HepG2 (cell line): ENCODE measurements around the gene TMEM223. TPM values are rescaled to one million over a fixed set of nuclear protein-coding genes. Genes with fewer than 3 reads are reported as not detected.

Experiments used
- ATF6 ChIP-seq: sonication (generic); formaldehyde crosslinking; conservative IDR thresholded peaks from 2 replicates; pipeline ENCODE4 v1.4.0; 2020; ENCODE audit warnings: missing genetic modification reagents
- CSRNP1 ChIP-seq: sonication (generic); formaldehyde crosslinking; IDR thresholded peaks from 2 replicates; pipeline ENCODE4 v1.8.1; 2023; ENCODE audit warnings: mild to moderate bottlenecking, missing genetic modification reagents
- FOXK1 ChIP-seq: sonication (generic); formaldehyde crosslinking; IDR thresholded peaks from 2 replicates; pipeline ENCODE4 v1.4.0; 2020; ENCODE audit warnings: low read depth, missing genetic modification reagents, borderline replicate concordance
- KDM4B ChIP-seq: sonication (generic); formaldehyde crosslinking; IDR thresholded peaks from 2 replicates; pipeline ENCODE4 v1.4.0; 2020; ENCODE audit warnings: missing genetic modification reagents
- NR0B2 ChIP-seq: sonication (generic); formaldehyde crosslinking; IDR thresholded peaks from 2 replicates; pipeline ENCODE4 v1.4.0; 2020; ENCODE audit warnings: mild to moderate bottlenecking, missing genetic modification reagents
- SALL1 ChIP-seq: sonication (generic); formaldehyde crosslinking; IDR thresholded peaks from 2 replicates; pipeline ENCODE4 v1.8.0; 2022; ENCODE audit warnings: mild to moderate bottlenecking, missing genetic modification reagents
- ZBTB33 ChIP-seq: sonication (generic); formaldehyde crosslinking; IDR thresholded peaks from 2 replicates; pipeline ENCODE4 v1.4.0; 2020; ENCODE audit warnings: missing genetic modification reagents
- ZBTB4 ChIP-seq: sonication (generic); formaldehyde crosslinking; IDR thresholded peaks from 2 replicates; pipeline ENCODE4 v1.4.0; 2020; ENCODE audit warnings: missing genetic modification reagents, mild to moderate bottlenecking, borderline replicate concordance
- ZBTB49 ChIP-seq: sonication (generic); formaldehyde crosslinking; IDR thresholded peaks from 2 replicates; pipeline ENCODE4 v1.4.0; 2020; ENCODE audit warnings: missing genetic modification reagents, borderline replicate concordance
- ZFP1 ChIP-seq: IDR thresholded peaks from 2 replicates; pipeline ENCODE4 v1.6.1; 2016
- ZNF224 ChIP-seq: sonication (generic); formaldehyde crosslinking; IDR thresholded peaks from 2 replicates; pipeline ENCODE4 v1.5.0; 2020; ENCODE audit warnings: mild to moderate bottlenecking, missing genetic modification reagents
- ZNF468 ChIP-seq: sonication (generic); formaldehyde crosslinking; IDR thresholded peaks from 2 replicates; pipeline ENCODE4 v1.8.0; 2022; ENCODE audit warnings: mild to moderate bottlenecking, moderate library complexity, missing genetic modification reagents
- ZNF543 ChIP-seq: sonication (generic); formaldehyde crosslinking; IDR thresholded peaks from 2 replicates; pipeline ENCODE4 v1.4.0; 2020; ENCODE audit warnings: mild to moderate bottlenecking, missing genetic modification reagents
- ZNF605 ChIP-seq: sonication (generic); formaldehyde crosslinking; IDR thresholded peaks from 2 replicates; pipeline ENCODE4 v1.8.0; 2022; ENCODE audit warnings: mild to moderate bottlenecking, missing genetic modification reagents
- ZNF652 ChIP-seq: IDR thresholded peaks from 2 replicates; pipeline ENCODE4 v1.6.1; 2016; ENCODE audit warnings: low read depth, borderline replicate concordance
- ZNF777 ChIP-seq: sonication (generic); formaldehyde crosslinking; IDR thresholded peaks from 2 replicates; pipeline ENCODE4 v1.4.0; 2020; ENCODE audit warnings: missing genetic modification reagents
- polyA plus RNA-seq, 8 experiments: library from polyadenylated mRNA; depleted of rRNA in 3 of 8; stranded (reverse) in 7 of 8; unstranded in 1 of 8; fragments of >200 nt; fragmentation: Illumina TruSeq in 4 of 8; extraction: Trizol in 4 of 8; gene quantifications; 2 replicates each; pipeline versions ENCODE4 v1.2.1 to v1.2.3, GENCODE V29; 2011 to 2016; ENCODE audit warnings: low read depth in 4 of 8, missing spikeins in 1 of 8, mixed read lengths in 1 of 8; ENCODE audit not compliant: insufficient read depth in 1 of 8
- total RNA-seq, 5 experiments: library from RNA; depleted of rRNA; stranded (reverse); fragments of >200 nt; fragmentation: Illumina TruSeq; extraction: Trizol; gene quantifications; 2 replicates each; pipeline ENCODE4 v1.2.3, GENCODE V29; 2016; ENCODE audit warnings: low read depth in 1 of 5
- TF ChIP-seq, protein P1 (sequence below): sonication (generic); formaldehyde crosslinking; IDR thresholded peaks from 2 replicates; pipeline ENCODE4 v1.5.0; 2020; ENCODE audit warnings: mild to moderate bottlenecking, low read depth, missing genetic modification reagents, borderline replicate concordance

The TMEM223 gene
- total and polyA plus RNA-seq, 2 of the 13 experiments (the other 11 are each of a cell fraction or from before 2014, with no cell fraction given), result 19.5 to 24.9 TPM

DNA sequence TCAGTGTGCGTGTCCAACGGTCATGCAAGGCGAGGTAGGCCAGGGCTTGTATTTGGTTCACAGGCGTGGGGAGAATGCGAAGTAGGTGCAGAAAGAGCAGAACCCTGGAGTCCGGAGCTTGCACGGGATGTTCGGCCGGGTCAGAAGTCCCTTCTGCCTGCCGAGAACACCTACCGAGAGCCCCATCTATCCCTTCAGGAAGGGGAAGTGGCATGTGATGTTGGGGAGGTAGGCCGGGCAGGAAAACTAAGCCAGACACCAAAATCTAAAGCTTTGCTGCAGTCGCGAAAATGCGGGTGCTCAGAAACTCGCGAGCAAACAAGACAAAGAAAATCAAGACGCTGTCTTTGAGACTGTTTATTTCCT lies 21.0 kb downstream of the TMEM223 start (continued):
- TF ChIP-seq ATF6 (no peak), SALL1 (CRISPR knock-in tag) (0 out of 2 replicates have a peak, but pooled peaks have one; percentile 5), ZNF468 (CRISPR knock-in tag) (no peak), ZFP1 (CRISPR knock-in tag) (no peak), KDM4B (CRISPR knock-in tag) (no peak), ZNF224 (CRISPR knock-in tag) (0 out of 2 replicates have a peak, but pooled peaks have one; percentile 20), ZNF777 (CRISPR knock-in tag) (peak; percentile 43; the same call in 1 of the 2 replicates), ZBTB33 (CRISPR knock-in tag) (no peak), ZNF543 (no peak), FOXK1 (CRISPR knock-in tag) (no peak), ZNF605 (CRISPR knock-in tag) (peak; percentile 10; the same call in 1 of the 2 replicates), ZBTB4 (CRISPR knock-in tag) (no peak), NR0B2 (CRISPR knock-in tag) (peak; percentile 41; the same call in 1 of the 2 replicates), CSRNP1 (no peak), ZBTB49 (CRISPR knock-in tag) (no peak), ZNF652 (CRISPR knock-in tag) (no peak)
- TF ChIP-seq, protein P1, sequence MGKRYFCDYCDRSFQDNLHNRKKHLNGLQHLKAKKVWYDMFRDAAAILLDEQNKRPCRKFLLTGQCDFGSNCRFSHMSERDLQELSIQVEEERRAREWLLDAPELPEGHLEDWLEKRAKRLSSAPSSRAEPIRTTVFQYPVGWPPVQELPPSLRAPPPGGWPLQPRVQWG (CRISPR knock-in tag), result no peak
